Heart left ventricle (tissue), 13 donors: Measurements from ENCODE around the gene GPR183.

Experiments used
- POLR2A ChIP-seq, 2 donors: fragments of 450-650 bp; IDR thresholded peaks; one replicate each; pipeline ENCODE4 v1.6.1; 2017; ENCODE audit warnings: antibody characterized with exemption in 2 of 2, mild to moderate bottlenecking in 2 of 2, moderate library complexity in 2 of 2
- TF ChIP-seq, protein P1 (sequence below), 12 donors: fragments of 200-600 bp; sonication (generic) in 4 of 12; IDR thresholded peaks; one replicate each; pipeline versions ENCODE4 v1.5.0 to v1.8.0; 2018 to 2022; ENCODE audit warnings: antibody characterized with exemption in 12 of 12, mild to moderate bottlenecking in 5 of 12
- donor health status: ischemic (EF 13 %, LVEDD 7.1; RV severe dilation, severe dysfunction).
- donor health status: DM: no; HTN: yes; CAD: no.
- donor health status: DM: no; HTN: no; CAD: no.
- donor health status: ischemic (EF 25% LVEDD 6.9; RV normal size, moderate dysfunction).
- donor health status: ischemic (EF 25% LVEDD 5.7; RV mildly dilated, moderate dysfunction).
- donor health status: ischemic (EF 35%, LVEDD 5.7; RV mildly dilated, moderate dysfunction).
- donor health status: nonischemic (EF 11% LVEDD 7.7; RV severe dilation, severe dysfunction).
- donor health status: DM: yes; HTN: yes; CAD: no.
- donor health status: PGD.
- donor health status: ischemic (EF 29% LVEDD 5.4; RV normal size, mild dysfunction).
- donor health status: nonischemic (EF 23%, LVEDD 6.1; RV moderate dilation, normal function).

DNA sequence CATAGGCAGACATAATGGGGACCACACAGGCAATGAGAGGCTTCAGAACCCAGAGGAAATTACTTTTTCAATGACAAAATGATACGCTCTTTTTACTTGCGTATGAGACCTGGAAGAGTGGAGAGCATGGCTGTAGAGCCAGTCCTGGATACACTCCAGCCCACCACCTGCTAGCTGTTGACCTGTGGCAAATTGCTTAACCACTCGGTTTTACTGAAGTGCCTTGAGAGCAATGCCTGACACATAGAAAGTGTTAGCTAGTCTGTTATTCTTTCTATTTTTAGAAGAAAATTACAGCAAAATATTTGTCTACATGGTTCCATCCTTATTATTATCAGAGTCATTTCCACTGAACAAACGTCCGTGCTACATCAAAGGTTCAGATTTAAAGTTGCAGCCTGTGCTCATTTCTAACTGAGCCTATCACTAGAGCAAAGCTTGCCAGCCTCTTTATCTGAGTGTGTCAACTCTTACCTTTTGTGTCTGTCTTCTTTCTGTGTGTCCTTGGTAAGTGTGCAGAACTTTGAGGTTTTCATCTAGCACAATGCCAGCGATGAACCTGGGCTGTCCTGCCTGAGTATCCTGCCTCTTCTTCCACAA lies 9.6 kb upstream of the GPR183 start:
- TF ChIP-seq, protein P1, sequence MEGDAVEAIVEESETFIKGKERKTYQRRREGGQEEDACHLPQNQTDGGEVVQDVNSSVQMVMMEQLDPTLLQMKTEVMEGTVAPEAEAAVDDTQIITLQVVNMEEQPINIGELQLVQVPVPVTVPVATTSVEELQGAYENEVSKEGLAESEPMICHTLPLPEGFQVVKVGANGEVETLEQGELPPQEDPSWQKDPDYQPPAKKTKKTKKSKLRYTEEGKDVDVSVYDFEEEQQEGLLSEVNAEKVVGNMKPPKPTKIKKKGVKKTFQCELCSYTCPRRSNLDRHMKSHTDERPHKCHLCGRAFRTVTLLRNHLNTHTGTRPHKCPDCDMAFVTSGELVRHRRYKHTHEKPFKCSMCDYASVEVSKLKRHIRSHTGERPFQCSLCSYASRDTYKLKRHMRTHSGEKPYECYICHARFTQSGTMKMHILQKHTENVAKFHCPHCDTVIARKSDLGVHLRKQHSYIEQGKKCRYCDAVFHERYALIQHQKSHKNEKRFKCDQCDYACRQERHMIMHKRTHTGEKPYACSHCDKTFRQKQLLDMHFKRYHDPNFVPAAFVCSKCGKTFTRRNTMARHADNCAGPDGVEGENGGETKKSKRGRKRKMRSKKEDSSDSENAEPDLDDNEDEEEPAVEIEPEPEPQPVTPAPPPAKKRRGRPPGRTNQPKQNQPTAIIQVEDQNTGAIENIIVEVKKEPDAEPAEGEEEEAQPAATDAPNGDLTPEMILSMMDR (IDR thresholded peaks at IDR 0.05), result no peak
- TF ChIP-seq POLR2A (IDR thresholded peaks at IDR 0.05), result no peak
